Transverse colon (tissue), 4 donors: ENCODE results near the gene BTNL3.

ENCODE experiments used
- EP300 ChIP-seq: sonication (generic); formaldehyde crosslinking; IDR thresholded peaks from one replicate; pipeline ENCODE4 v1.6.1; 2017; ENCODE audit warnings: antibody characterized with exemption, low read depth
- POLR2A ChIP-seq: fragments of 450-650 bp; IDR thresholded peaks from one replicate; pipeline ENCODE4 v1.6.1; 2016; ENCODE audit warnings: antibody characterized with exemption, mild to moderate bottlenecking, moderate library complexity
- POLR2AphosphoS5 ChIP-seq, 3 donors: sonication (generic); formaldehyde crosslinking; IDR thresholded peaks; one replicate each; pipeline ENCODE4 v1.6.1; 2016; ENCODE audit warnings: antibody characterized with exemption in 3 of 3
- TF ChIP-seq, protein P1 (sequence below), 5 experiments: fragments of 200-600 bp in 3 of 5; fragments of 450-650 bp in 2 of 5; sonication (generic) in 3 of 5; IDR thresholded peaks; 1 replicate in 2 of 5; 2 replicates in 3 of 5; pipeline ENCODE4 v1.5.1; 2016 to 2017; ENCODE audit warnings: antibody characterized with exemption in 5 of 5, inconsistent platforms in 3 of 5, mild to moderate bottlenecking in 2 of 5, moderate library complexity in 1 of 5

DNA sequence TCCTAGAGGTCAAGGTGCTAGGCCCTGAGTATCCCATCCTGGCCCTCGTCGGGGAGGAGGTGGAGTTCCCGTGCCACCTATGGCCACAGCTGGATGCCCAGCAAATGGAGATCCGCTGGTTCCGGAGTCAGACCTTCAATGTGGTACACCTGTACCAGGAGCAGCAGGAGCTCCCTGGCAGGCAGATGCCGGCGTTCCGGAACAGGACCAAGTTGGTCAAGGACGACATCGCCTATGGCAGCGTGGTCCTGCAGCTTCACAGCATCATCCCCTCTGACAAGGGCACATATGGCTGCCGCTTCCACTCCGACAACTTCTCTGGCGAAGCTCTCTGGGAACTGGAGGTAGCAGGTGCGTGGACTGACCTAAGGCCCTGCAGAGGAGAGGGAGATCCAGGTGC, 59.3 kb downstream of the BTNL3 start:
- TF ChIP-seq POLR2AphosphoS5 (IDR thresholded peaks at IDR 0.05) (no peak), POLR2A (no peak), EP300 (no peak)
- TF ChIP-seq, protein P1, sequence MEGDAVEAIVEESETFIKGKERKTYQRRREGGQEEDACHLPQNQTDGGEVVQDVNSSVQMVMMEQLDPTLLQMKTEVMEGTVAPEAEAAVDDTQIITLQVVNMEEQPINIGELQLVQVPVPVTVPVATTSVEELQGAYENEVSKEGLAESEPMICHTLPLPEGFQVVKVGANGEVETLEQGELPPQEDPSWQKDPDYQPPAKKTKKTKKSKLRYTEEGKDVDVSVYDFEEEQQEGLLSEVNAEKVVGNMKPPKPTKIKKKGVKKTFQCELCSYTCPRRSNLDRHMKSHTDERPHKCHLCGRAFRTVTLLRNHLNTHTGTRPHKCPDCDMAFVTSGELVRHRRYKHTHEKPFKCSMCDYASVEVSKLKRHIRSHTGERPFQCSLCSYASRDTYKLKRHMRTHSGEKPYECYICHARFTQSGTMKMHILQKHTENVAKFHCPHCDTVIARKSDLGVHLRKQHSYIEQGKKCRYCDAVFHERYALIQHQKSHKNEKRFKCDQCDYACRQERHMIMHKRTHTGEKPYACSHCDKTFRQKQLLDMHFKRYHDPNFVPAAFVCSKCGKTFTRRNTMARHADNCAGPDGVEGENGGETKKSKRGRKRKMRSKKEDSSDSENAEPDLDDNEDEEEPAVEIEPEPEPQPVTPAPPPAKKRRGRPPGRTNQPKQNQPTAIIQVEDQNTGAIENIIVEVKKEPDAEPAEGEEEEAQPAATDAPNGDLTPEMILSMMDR (IDR thresholded peaks at IDR 0.05): no peak
